Measurements from ENCODE around the gene EIF3L. TPM values are rescaled to one million over a fixed set of nuclear protein-coding genes. Genes with fewer than 3 reads are reported as not detected.
A peak's percentile ranks its signal among the peaks of the same experiment; 100 is the strongest.

The EIF3L gene
- total and polyA plus RNA-seq, 9 of the 15 experiments (the other 6 are each of a cell fraction or from before 2014, with no cell fraction given): 257 to 699 (median 368) TPM

DNA sequence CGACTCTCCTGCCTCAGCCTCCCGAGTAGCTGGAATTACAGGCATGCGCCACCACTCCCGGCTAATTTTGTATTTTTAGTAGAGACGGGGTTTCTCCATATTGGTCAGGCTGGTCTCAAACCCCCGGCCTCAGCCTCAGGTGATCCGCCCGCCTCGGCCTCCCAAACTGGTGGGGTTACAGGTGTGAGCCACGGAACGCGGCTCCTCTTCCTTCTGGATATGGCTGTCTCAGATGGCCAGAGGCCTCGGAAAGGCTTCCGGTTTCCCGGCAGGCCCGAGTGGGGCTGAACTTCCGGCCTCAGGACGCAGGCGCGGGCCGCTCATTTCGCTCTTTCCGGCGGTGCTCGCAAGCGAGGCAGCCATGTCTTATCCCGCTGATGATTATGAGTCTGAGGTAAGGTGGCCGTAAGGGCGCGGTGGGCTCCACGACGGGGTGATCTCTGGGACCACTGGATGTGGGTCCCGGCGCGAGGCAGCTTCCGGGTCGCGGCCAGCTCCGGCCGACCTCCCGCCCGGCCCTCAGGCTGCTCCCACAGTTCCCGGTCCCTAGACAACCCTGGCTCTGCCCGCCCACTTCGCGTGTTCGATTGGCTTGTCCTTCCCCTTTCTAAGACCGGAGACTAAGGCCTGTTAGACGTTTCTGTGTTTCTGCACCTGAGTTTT is at the start of gene EIF3L (continued):
- TF ChIP-seq, protein P1, sequence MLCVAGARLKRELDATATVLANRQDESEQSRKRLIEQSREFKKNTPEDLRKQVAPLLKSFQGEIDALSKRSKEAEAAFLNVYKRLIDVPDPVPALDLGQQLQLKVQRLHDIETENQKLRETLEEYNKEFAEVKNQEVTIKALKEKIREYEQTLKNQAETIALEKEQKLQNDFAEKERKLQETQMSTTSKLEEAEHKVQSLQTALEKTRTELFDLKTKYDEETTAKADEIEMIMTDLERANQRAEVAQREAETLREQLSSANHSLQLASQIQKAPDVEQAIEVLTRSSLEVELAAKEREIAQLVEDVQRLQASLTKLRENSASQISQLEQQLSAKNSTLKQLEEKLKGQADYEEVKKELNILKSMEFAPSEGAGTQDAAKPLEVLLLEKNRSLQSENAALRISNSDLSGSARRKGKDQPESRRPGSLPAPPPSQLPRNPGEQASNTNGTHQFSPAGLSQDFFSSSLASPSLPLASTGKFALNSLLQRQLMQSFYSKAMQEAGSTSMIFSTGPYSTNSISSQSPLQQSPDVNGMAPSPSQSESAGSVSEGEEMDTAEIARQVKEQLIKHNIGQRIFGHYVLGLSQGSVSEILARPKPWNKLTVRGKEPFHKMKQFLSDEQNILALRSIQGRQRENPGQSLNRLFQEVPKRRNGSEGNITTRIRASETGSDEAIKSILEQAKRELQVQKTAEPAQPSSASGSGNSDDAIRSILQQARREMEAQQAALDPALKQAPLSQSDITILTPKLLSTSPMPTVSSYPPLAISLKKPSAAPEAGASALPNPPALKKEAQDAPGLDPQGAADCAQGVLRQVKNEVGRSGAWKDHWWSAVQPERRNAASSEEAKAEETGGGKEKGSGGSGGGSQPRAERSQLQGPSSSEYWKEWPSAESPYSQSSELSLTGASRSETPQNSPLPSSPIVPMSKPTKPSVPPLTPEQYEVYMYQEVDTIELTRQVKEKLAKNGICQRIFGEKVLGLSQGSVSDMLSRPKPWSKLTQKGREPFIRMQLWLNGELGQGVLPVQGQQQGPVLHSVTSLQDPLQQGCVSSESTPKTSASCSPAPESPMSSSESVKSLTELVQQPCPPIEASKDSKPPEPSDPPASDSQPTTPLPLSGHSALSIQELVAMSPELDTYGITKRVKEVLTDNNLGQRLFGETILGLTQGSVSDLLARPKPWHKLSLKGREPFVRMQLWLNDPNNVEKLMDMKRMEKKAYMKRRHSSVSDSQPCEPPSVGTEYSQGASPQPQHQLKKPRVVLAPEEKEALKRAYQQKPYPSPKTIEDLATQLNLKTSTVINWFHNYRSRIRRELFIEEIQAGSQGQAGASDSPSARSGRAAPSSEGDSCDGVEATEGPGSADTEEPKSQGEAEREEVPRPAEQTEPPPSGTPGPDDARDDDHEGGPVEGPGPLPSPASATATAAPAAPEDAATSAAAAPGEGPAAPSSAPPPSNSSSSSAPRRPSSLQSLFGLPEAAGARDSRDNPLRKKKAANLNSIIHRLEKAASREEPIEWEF (CRISPR knock-in tag; IDR thresholded peaks at IDR 0.05): peak; percentile 22; the same call in 1 of the 2 replicates
- TF ChIP-seq YY1 (IDR thresholded peaks at IDR 0.05; ENCODE audit: borderline replicate concordance in 1 of 3, control insufficient read depth in 1 of 3, extremely low read depth in 1 of 3, insufficient read depth in 3 of 3, insufficient read length in 1 of 3, insufficient replicate concordance in 2 of 3, low read depth in 1 of 3, low read length in 2 of 3) (peak; percentile 27 to 95 (median 93)), ELF1 (tag; IDR thresholded peaks at IDR 0.05) (peak; percentile 91), ESRRA (IDR thresholded peaks at IDR 0.05; ENCODE audit: borderline replicate concordance, low read depth) (0 out of 2 replicates have a peak, but pooled peaks have one; percentile 14), POLR2A (conservative IDR thresholded peaks at IDR 0.05) (peak; percentile 98), MECOM (CRISPR knock-in tag; IDR thresholded peaks at IDR 0.05) (0 out of 2 replicates have a peak, but pooled peaks have one; percentile 32), ZEB2 (IDR thresholded peaks at IDR 0.05) (no peak), POU5F1 (IDR thresholded peaks at IDR 0.05; ENCODE audit: borderline replicate concordance, low read depth, low read length, partially characterized antibody) (peak; percentile 51), KDM4B (IDR thresholded peaks at IDR 0.05; ENCODE audit: borderline replicate concordance in 2 of 2, low read depth in 1 of 2) (0 out of 4 replicates have a peak, but pooled peaks of 1 of the 2 experiments have one; percentile 68), ESRRB (CRISPR knock-in tag; IDR thresholded peaks at IDR 0.05; ENCODE audit: borderline replicate concordance) (no peak), DIDO1 (tag; IDR thresholded peaks at IDR 0.05; ENCODE audit: low read depth) (0 out of 2 replicates have a peak, but pooled peaks have one; percentile 41), MYC (IDR thresholded peaks at IDR 0.05; ENCODE audit: low read depth, low read length) (peak; percentile 66; the same call in 1 of the 2 replicates), MYC (CRISPR knock-in tag; IDR thresholded peaks at IDR 0.05; ENCODE audit: borderline replicate concordance, low read depth) (peak; percentile 4; the same call in 1 of the 2 replicates)
- TF ChIP-seq, protein P2, sequence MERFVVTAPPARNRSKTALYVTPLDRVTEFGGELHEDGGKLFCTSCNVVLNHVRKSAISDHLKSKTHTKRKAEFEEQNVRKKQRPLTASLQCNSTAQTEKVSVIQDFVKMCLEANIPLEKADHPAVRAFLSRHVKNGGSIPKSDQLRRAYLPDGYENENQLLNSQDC (CRISPR knock-in tag; IDR thresholded peaks at IDR 0.05): peak; percentile 44; the same call in 1 of the 2 replicates
- TF ChIP-seq, protein P3, sequence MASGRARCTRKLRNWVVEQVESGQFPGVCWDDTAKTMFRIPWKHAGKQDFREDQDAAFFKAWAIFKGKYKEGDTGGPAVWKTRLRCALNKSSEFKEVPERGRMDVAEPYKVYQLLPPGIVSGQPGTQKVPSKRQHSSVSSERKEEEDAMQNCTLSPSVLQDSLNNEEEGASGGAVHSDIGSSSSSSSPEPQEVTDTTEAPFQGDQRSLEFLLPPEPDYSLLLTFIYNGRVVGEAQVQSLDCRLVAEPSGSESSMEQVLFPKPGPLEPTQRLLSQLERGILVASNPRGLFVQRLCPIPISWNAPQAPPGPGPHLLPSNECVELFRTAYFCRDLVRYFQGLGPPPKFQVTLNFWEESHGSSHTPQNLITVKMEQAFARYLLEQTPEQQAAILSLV (tag; IDR thresholded peaks at IDR 0.05): no peak
- TF ChIP-seq, protein P4, sequence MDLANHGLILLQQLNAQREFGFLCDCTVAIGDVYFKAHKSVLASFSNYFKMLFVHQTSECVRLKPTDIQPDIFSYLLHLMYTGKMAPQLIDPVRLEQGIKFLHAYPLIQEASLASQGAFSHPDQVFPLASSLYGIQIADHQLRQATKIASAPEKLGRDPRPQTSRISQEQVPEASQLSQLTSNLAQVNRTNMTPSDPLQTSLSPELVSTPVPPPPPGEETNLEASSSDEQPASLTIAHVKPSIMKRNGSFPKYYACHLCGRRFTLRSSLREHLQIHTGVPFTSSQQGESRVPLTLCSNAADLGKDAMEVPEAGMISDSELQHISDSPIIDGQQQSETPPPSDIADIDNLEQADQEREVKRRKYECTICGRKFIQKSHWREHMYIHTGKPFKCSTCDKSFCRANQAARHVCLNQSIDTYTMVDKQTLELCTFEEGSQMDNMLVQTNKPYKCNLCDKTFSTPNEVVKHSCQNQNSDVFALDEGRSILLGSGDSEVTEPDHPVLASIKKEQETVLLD (IDR thresholded peaks at IDR 0.05): peak; percentile 81
- TF ChIP-seq, protein P5, sequence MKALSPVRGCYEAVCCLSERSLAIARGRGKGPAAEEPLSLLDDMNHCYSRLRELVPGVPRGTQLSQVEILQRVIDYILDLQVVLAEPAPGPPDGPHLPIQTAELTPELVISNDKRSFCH (CRISPR knock-in tag; IDR thresholded peaks at IDR 0.05): no peak
- TF ChIP-seq, protein P5 (tag; IDR thresholded peaks at IDR 0.05): 0 out of 2 replicates have a peak, but pooled peaks have one; percentile 19

Measured in K562 (cell line).